Erythroblast (primary cell): ENCODE data around the gene HLA-B.

ENCODE experiments used
- GATA1 ChIP-seq: IDR thresholded peaks from 2 replicates; pipeline ENCODE4 v1.6.1; 2011; ENCODE audit warnings: low read depth, mild to moderate bottlenecking, control low read depth, low read length, moderate library complexity
- POLR2A ChIP-seq: IDR thresholded peaks from 2 replicates; pipeline ENCODE4 v1.6.1; 2011; ENCODE audit warnings: mild to moderate bottlenecking, low read length

DNA sequence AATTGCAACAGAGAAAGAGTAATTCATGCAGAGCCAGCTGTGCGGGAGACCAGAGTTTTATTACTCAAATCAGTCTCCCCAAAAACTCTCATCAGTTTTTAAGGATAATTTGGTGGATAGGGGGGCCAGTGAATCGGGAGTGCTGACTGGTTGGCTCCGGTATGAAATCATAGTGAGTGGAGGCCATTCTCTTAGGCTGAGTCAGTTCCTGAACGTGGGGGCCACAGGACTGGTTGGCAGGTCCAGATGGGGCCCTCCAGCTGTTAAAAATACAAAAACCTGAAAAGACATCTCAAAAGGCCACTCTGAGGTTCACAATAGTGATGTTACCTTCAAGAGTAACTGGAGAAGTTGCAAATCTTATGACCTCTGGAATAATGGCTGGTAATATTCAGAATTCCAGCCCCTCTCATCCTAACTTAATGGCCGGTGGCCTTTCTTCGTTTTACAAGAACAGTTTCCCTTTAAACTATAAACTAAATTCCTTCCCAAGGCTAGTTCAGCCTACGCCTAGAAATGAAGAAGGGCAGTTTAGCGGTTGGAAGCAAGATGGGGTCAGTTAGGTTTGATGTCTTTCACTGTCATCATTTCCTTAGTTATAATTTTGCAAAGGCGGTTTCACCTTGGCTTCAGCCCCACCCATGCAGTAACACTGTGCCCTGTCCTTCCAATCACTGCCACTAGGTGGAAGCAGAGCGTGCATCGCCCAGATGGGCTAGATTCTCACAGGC lies 39.6 kb upstream of the HLA-B start:
- no peak for TF ChIP-seq POLR2A
- TF ChIP-seq GATA1: no peak
